ENCODE measurements around the gene AR. TPM values are rescaled to one million over a fixed set of nuclear protein-coding genes. Genes with fewer than 3 reads are reported as not detected.

AR gene
- total RNA-seq, 1 donor from 2014 or later: 35.1 TPM

DNA sequence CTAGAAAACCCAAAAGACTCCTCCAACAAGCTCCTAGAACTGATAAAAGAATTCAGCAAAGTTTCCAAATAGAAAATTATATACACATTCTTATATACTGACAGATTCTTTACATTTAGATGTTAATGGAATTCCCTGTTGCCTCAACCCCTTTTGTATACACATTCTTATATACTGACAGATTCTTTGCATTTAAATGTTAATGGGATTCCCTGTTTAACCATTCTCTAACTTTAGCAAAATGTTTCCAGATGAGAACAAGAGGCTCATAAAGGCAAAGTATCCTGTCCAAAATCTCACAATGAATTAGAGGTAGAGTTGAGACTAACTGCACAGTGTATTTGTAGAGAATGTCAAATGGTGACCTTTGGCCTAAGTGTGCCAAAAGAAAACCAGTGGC lies 23.1 kb upstream of the AR start:
- peaks cover 3% of the 10 kb centered on the region for H3K9me3 ChIP-seq
- no peak overlapping the region for H3K4me3 ChIP-seq
- intact Hi-C loops (cut with DNase I): no loop called here
- H3K36me3 ChIP-seq: no peaks in the 10 kb centered on the region
- TF ChIP-seq CTCF (IDR thresholded peaks at IDR 0.05) (no peak), POLR2A (IDR thresholded peaks at IDR 0.05) (no peak), POLR2AphosphoS5 (IDR thresholded peaks at IDR 0.05; ENCODE audit: insufficient read depth in 1 of 2, low read depth in 1 of 2) (no peak)
- H3K27ac ChIP-seq: no peak overlapping the region
- DNase-seq (ENCODE audit: extremely low spot score in 2 of 2): no peak
- H3K27me3 ChIP-seq: no peaks in the 10 kb centered on the region
- H3K4me1 ChIP-seq: no peaks in the 10 kb centered on the region

DNA sequence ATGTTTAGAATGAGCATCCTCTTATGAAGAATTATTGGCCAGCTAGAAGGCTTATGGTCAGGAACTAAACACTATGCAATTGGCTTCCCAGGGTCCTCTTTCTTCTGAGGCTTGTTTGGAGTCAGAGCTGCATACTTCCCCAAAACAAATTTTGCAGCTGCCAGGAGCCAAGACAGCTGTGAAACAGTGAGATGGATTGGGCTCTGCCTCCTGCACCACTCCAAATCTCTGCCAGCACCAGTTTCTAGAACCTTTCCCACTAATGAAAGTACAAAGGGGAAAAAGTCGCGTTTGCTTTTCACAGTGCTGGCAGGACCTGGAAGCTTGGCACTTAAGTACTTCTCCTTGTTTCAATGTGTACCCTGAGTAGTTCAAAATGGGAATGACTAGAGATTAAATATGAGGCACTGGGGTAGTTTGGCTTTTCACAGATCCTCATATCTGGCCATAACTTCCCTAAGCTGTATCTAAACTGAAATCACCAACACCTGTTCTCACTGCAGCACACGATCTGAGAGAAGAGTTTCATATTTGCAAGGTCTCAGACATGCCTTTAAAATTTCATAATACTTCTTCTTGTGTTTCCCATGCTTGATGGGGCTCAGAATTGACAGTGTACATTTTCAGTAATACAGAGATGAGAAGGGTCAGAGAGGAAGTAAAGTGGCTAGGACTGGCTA lies 20.7 kb upstream of the AR start:
- Histone ChIP-seq H3K36me3 (no peaks in the 10 kb centered on the region), H3K4me3 (no peak overlapping the region), H3K27ac (no peak overlapping the region), H3K9me3 (peaks cover 3% of the 10 kb centered on the region), H3K27me3 (no peaks in the 10 kb centered on the region), H3K4me1 (no peaks in the 10 kb centered on the region)
- no peak for TF ChIP-seq POLR2AphosphoS5 (IDR thresholded peaks at IDR 0.05; ENCODE audit: insufficient read depth in 1 of 2, low read depth in 1 of 2)
- no peak for TF ChIP-seq POLR2A (IDR thresholded peaks at IDR 0.05)
- TF ChIP-seq CTCF (IDR thresholded peaks at IDR 0.05): no peak
- DNase-seq (ENCODE audit: extremely low spot score in 2 of 2): no peak
- intact Hi-C loops (cut with DNase I): no loop called here

DNA sequence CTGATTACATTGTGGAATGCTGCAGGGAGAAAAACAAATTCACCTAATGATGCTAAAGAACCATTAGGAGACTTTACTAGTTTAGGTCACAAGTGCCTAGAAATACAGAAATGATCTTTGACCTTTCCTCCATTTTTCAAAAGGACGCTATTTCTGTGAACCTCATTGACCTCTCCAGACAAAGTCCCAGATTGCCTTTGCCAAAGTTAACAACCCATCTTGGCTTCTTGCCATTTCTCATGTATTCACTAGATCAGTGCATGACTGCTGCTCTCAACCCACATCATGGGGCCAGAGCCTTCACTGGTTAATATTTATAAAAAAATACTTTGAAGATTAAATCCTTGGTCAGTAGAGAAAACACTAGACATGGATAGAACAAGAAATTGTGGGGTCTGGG lies 19.9 kb upstream of the AR start:
- no peak for DNase-seq (ENCODE audit: extremely low spot score in 2 of 2)
- no peak overlapping the region for H3K4me3 ChIP-seq
- TF ChIP-seq POLR2A (IDR thresholded peaks at IDR 0.05) (no peak), POLR2AphosphoS5 (IDR thresholded peaks at IDR 0.05; ENCODE audit: insufficient read depth in 1 of 2, low read depth in 1 of 2) (no peak)
- no peaks in the 10 kb centered on the region for H3K27me3 ChIP-seq
- H3K27ac ChIP-seq: no peak overlapping the region
- H3K9me3 ChIP-seq: peaks cover 1% of the 10 kb centered on the region
- intact Hi-C loops (cut with DNase I): no loop called here
- H3K36me3 ChIP-seq: no peaks in the 10 kb centered on the region
- no peaks in the 10 kb centered on the region for H3K4me1 ChIP-seq

DNA sequence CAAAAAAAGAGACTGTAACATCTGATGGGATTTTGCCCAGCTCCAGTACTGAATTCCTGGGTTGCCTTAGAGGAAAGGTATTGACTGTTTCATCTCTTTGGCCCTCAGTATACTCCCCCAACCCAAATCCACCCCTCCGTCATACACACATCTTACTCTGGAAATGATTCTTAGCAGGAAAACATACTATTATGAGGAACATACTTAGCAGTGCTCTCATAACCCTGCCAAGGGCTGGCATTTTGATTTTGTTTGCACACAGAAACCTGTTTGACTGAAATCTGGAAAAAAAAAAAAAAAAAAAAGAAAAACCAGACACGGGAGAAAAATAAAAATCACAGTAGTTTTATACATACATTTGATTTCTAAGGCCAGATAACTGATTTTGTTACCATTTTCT lies 19.4 kb upstream of the AR start:
- TF ChIP-seq POLR2AphosphoS5 (IDR thresholded peaks at IDR 0.05; ENCODE audit: insufficient read depth in 1 of 2, low read depth in 1 of 2) (no peak), CTCF (IDR thresholded peaks at IDR 0.05) (no peak), POLR2A (IDR thresholded peaks at IDR 0.05) (no peak)

GRCh38 chrX:67524950-67525691 lies 18.7 kb upstream of the AR start:
- no peaks in the 10 kb centered on the region for H3K27me3 ChIP-seq
- TF ChIP-seq POLR2A (IDR thresholded peaks at IDR 0.05) (no peak), POLR2AphosphoS5 (IDR thresholded peaks at IDR 0.05; ENCODE audit: insufficient read depth in 1 of 2, low read depth in 1 of 2) (no peak), CTCF (IDR thresholded peaks at IDR 0.05) (no peak)
- intact Hi-C loops (cut with DNase I): no loop called here
- no peaks in the 10 kb centered on the region for H3K36me3 ChIP-seq
- H3K4me3 ChIP-seq: no peak overlapping the region
- DNase-seq (ENCODE audit: extremely low spot score in 2 of 2): no peak
- H3K9me3 ChIP-seq: no peaks in the 10 kb centered on the region
- H3K27ac ChIP-seq: no peak overlapping the region
- H3K4me1 ChIP-seq: no peaks in the 10 kb centered on the region

More for the DNA sequence above, 19.4 kb upstream of the AR start:
- Histone ChIP-seq H3K36me3 (no peaks in the 10 kb centered on the region), H3K4me3 (no peak overlapping the region), H3K27me3 (no peaks in the 10 kb centered on the region), H3K9me3 (no peaks in the 10 kb centered on the region), H3K4me1 (no peaks in the 10 kb centered on the region), H3K27ac (no peak overlapping the region)
- intact Hi-C loops (cut with DNase I): no loop called here
- no peak for DNase-seq (ENCODE audit: extremely low spot score in 2 of 2)

Measured in vagina (tissue), 2 donors.